Left ventricle myocardium inferior (tissue), 1 donor: ENCODE results near the gene PTPRJ. TPM values are rescaled to one million over a fixed set of nuclear protein-coding genes. Genes with fewer than 3 reads are reported as not detected.
A peak's percentile ranks its signal among the peaks of the same experiment; 100 is the strongest.

Experiments
- DNase-seq: peaks from one replicate; pipeline ENCODE4 v3.0.0-alpha.2; 2020
- H3K27ac ChIP-seq: fragments of 200-600 bp; replicated peaks from 2 replicates; pipeline ENCODE4 v1.8.0; 2021
- H3K27me3 ChIP-seq: fragments of 200-600 bp; 2 replicates; pipeline ENCODE4 v1.8.0; 2021; ENCODE audit warnings: low read depth
- H3K36me3 ChIP-seq: fragments of 200-600 bp; 2 replicates; pipeline ENCODE4 v1.8.0; 2021
- H3K4me1 ChIP-seq: fragments of 200-600 bp; 2 replicates; pipeline ENCODE4 v1.8.0; 2021
- H3K4me3 ChIP-seq: fragments of 200-600 bp; 2 replicates; pipeline ENCODE4 v1.8.0; 2021; ENCODE audit warnings: mild to moderate bottlenecking, moderate library complexity
- H3K9me3 ChIP-seq: fragments of 200-600 bp; replicated peaks from 2 replicates; pipeline ENCODE4 v1.8.0; 2021
- intact Hi-C: fragments of 100-400 bp; cut with micrococcal nuclease; formaldehyde crosslinking; loops from one replicate; pipeline ENCODE4 v1.11.0; 2022
- total RNA-seq: library from RNA; stranded (reverse); fragmentation: NEBNext Ultra II Directional; extraction: Animal tissue kit (Norgen Biotek cat#: 25700); gene quantifications from one replicate; pipeline ENCODE4 v1.2.1, GENCODE V29; 2021
- TF ChIP-seq, protein P1 (sequence below): fragments of 200-600 bp; IDR thresholded peaks from 2 replicates; pipeline ENCODE4 v1.8.0; 2021; ENCODE audit warnings: antibody characterized with exemption, mild to moderate bottlenecking, borderline replicate concordance
- donor health status: DM: no; HTN: yes; CAD: no; lungs with severe emphysema.

The PTPRJ gene
- total RNA-seq, 1 donor from 2014 or later = 6.8 TPM

DNA sequence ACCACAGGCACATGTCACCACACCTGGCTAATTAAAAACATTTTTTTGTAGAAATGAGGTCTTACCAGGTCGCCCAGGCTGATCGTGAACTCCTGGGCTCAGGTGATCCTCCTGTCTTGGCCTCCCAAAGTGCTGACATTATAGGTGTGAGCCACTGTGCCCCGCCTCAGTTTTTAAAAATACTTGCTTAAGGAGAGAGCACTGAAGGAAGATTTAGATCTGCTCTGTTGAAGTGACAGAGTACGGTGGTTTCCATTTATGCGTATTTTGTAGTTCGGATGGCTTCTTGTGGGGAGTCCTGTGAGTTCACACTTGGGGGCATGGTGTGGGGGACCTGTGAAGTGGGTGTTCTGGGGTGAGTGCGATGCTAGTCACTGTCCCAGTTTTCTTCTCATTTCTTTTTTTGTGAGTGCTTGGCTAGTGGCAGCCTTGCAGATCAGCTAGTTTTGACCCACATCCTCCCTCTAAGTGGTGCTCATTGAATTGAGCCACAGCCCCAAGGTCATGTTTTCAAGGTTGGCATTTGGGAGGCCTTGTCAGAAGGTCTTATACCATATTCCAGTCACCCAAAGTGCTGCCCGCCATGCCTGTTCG lies 31.5 kb downstream of the PTPRJ start:
- H3K4me1 ChIP-seq = peaks cover 27% of the 10 kb centered on the region
- no peaks in the 10 kb centered on the region for H3K9me3 ChIP-seq
- DNase-seq = no peak
- H3K4me3 ChIP-seq = no peak overlapping the region
- no peak overlapping the region for H3K27ac ChIP-seq
- no peaks in the 10 kb centered on the region for H3K27me3 ChIP-seq
- TF ChIP-seq, protein P1, sequence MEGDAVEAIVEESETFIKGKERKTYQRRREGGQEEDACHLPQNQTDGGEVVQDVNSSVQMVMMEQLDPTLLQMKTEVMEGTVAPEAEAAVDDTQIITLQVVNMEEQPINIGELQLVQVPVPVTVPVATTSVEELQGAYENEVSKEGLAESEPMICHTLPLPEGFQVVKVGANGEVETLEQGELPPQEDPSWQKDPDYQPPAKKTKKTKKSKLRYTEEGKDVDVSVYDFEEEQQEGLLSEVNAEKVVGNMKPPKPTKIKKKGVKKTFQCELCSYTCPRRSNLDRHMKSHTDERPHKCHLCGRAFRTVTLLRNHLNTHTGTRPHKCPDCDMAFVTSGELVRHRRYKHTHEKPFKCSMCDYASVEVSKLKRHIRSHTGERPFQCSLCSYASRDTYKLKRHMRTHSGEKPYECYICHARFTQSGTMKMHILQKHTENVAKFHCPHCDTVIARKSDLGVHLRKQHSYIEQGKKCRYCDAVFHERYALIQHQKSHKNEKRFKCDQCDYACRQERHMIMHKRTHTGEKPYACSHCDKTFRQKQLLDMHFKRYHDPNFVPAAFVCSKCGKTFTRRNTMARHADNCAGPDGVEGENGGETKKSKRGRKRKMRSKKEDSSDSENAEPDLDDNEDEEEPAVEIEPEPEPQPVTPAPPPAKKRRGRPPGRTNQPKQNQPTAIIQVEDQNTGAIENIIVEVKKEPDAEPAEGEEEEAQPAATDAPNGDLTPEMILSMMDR = no peak
- H3K36me3 ChIP-seq = no peaks in the 10 kb centered on the region
- intact Hi-C loops = no loop called here

DNA sequence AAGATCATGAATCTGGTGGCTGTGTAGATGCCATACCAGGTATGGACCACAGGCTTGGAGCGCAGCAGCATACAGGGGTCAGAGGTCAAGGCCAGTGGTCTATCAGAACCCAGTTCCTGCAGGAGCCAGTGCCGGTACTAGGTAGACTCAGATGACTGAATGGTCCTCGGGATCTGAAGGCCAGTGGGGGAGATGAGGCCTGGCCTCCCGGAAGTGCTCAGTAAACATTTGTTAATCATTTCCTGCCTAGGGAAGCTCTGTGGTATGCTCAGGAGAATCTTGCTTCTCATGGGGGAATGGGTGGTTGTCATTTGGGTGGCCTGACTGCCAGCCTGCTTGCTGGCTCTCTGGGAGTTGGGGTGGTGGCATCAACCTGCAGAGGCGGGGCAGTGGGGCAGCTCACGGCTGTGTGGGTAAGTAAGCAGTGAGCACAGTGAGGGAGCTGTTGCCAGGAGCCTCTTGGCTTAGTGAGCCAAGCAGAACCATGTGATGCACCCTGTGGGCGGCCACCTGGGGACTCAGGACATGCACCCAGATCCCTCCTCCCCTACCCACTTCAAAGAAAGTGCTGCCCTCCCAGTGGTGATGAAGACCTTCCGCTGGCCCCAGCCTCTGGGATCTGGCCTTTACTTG lies 33.0 kb downstream of the PTPRJ start:
- H3K36me3 ChIP-seq = no peaks in the 10 kb centered on the region
- TF ChIP-seq, protein P1 = no peak
- intact Hi-C loops = no loop called here
- DNase-seq = peak; percentile 34
- H3K9me3 ChIP-seq = no peaks in the 10 kb centered on the region
- H3K27me3 ChIP-seq = no peaks in the 10 kb centered on the region
- no peak overlapping the region for H3K4me3 ChIP-seq
- H3K4me1 ChIP-seq = peaks cover 18% of the 10 kb centered on the region
- H3K27ac ChIP-seq = no peak overlapping the region

DNA sequence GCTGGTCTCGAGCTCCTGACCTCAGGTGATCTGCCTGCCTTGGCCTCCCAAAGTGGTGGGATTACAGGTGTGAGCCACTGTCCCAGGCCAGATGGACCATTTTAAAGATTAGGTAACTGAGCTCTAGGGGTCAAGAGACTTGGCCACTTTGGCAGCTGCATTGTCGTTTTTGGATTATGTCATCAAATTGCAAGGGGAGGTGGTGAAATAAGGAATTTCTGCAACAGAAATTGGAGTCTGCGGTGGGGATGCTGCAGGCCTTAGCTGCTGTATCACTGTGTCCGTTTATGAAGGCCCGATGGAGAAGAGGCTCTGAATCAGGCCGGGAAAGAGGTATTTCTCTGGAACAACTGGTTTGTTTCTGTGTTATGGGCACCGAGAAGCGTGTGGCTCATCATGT lies 34.6 kb downstream of the PTPRJ start:
- DNase-seq = no peak
- Histone ChIP-seq H3K4me1 (peaks cover 24% of the 10 kb centered on the region), H3K36me3 (no peaks in the 10 kb centered on the region), H3K27me3 (no peaks in the 10 kb centered on the region), H3K9me3 (no peaks in the 10 kb centered on the region), H3K27ac (no peak overlapping the region), H3K4me3 (no peak overlapping the region)
- intact Hi-C loops = no loop called here
- TF ChIP-seq, protein P1 = no peak

DNA sequence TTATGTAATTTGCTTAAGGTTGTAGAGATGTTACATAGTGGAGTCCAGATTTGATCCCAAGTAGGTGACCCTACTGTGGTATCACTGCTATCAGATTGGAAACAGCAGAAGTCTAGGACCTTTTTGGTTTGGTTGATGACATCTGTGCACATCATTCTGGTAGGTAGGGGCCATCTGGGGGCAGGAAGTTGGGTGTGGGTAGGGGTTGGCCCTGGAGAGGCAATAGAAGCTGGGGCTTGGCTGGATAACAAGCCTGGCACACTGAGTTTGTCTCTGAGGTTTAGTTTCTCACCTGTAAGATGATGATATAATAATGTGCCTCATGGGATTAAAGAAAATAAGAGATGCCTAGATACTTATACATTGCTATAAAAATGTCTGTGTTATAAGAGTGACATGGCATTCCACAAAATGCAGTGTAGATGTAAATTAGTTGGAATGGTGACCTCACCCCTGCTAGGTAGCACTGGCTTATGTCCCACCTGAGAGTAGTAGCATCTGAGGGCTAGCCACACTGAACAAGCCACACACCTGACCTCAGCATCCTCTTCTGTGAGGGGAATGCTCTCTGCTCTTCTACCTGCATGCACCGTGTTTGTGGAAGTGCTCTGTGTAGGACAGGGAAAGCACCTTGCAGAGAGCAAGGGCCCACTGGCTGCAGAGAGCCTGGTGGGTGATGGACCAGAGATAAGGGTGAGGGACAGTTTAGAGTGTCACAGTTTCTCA lies 36.9 kb downstream of the PTPRJ start:
- TF ChIP-seq, protein P1 = no peak
- no peaks in the 10 kb centered on the region for H3K27me3 ChIP-seq
- H3K9me3 ChIP-seq = no peaks in the 10 kb centered on the region
- H3K4me3 ChIP-seq = no peak overlapping the region
- no peak overlapping the region for H3K27ac ChIP-seq
- no peak for DNase-seq
- intact Hi-C loops = no loop called here
- peaks cover 20% of the 10 kb centered on the region for H3K4me1 ChIP-seq
- no peaks in the 10 kb centered on the region for H3K36me3 ChIP-seq

DNA sequence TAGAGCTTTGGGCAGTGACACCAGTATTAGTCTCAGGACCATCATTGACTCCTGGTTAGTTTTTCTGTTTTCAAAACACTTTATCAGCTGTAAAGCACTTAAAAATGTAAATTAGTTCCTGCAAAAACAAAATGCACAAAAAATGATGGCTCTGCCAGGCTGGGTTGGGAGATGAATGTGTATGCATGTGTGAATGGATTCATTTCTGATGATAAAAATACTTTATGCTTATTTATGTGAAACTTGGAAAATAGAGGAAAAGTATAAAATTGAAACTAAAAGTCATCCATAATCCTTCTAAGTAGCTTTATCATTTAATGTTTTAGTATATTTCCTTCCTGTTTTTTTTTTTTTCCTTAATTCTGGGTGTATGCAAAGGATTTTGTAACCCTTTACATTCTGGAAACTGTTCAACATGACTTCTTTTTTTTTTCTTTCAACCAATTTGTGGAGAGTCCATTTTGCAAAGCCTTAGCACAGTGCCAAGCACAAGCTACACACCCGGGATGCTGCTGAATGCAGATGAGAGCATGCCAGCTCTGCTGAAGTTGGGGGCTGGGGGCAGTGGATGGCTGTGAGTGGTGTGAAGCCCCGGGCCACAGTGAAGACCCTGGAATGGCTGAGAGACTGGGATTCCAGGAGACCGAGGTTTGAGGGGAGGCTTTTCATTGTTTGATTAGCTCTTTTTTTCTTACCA lies 37.6 kb downstream of the PTPRJ start:
- TF ChIP-seq, protein P1 = no peak
- no peak overlapping the region for H3K4me3 ChIP-seq
- H3K27ac ChIP-seq = no peak overlapping the region
- H3K4me1 ChIP-seq = peaks cover 17% of the 10 kb centered on the region
- H3K9me3 ChIP-seq = no peaks in the 10 kb centered on the region
- H3K36me3 ChIP-seq = no peaks in the 10 kb centered on the region
- DNase-seq = no peak
- H3K27me3 ChIP-seq = no peaks in the 10 kb centered on the region
- intact Hi-C loops = no loop called here
